ENCODE data around the gene SPOP.

The SPOP gene

GRCh38 chr17:49707608-49708514 lies 30.0 kb upstream of the SPOP start, which contains the start of gene SLC35B1:
Gene SLC35B1 (minus strand): TSS chr17:49707964. CDS start chr17:49707833, 131 bp downstream.
- no peak for TF ChIP-seq JUND (IDR thresholded peaks at IDR 0.05; ENCODE audit: low read depth)
- DNase-seq (ENCODE audit: low read depth in 1 of 2, low spot score in 1 of 2) = peak; percentile 98 to 100
- in situ Hi-C loops (cut with HindIII; ENCODE audit: low pct_unique_long_range_greater_than_20kb, low sequenced_read_pairs) = no loop called here

- in situ Hi-C loops (cut with HindIII; ENCODE audit: low pct_unique_long_range_greater_than_20kb, low sequenced_read_pairs) = no loop called here
- no peak for DNase-seq (ENCODE audit: low read depth in 1 of 2, low spot score in 1 of 2)
- TF ChIP-seq JUND (IDR thresholded peaks at IDR 0.05; ENCODE audit: low read depth) = no peak
These were observed 29.3 kb upstream of the SPOP start for GRCh38 chr17:49707246-49707607.

DNA sequence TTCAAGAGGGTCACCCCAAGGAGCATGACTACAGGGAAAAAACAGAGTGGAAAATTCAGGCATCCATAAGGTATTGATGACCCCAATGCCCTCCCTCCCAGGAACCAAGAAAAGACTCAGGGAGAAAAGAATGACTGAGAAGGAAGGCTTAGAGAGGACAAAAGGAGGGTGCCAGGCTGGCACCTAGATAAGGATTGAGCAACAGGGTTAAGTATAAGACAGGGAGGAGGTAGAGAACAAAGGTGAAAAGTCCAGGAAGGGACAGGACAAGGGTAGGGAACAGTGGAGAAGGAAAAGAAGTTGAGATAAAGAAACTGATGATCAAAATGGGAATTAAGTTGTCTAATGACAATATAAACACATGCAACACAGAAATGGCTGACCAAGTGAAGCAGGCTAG lies 27.4 kb upstream of the SPOP start:
- DNase-seq (ENCODE audit: low read depth in 1 of 2, low spot score in 1 of 2) = no peak
- in situ Hi-C loops (cut with HindIII; ENCODE audit: low pct_unique_long_range_greater_than_20kb, low sequenced_read_pairs) = no loop called here
- TF ChIP-seq JUND (IDR thresholded peaks at IDR 0.05; ENCODE audit: low read depth) = no peak

GRCh38 chr17:49703557-49704277 lies 25.8 kb upstream of the SPOP start:
- in situ Hi-C loops (cut with HindIII; ENCODE audit: low pct_unique_long_range_greater_than_20kb, low sequenced_read_pairs) = no loop called here
- DNase-seq (ENCODE audit: low read depth in 1 of 2, low spot score in 1 of 2) = peak in 1 of 2 experiments; percentile 86
- TF ChIP-seq JUND (IDR thresholded peaks at IDR 0.05; ENCODE audit: low read depth) = no peak

DNA sequence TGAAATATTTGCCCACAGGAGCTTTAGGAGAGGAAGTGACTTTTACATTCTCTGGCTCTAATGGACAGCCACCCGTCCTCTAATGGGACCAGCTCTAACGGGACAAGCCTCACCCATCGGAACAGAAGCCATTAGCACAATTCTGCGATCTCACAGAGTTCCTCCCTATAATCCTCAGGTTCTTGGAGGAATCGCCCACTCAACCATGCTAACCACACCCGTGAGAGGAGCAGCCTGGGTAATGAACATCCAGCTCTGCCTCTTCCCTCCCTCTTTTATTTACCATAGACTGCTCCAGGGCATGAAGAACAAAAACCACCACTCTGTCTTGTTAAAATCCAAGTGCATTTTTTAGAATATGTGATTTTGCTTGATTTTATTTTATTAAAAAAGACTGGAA lies 23.1 kb upstream of the SPOP start:
- no peak for DNase-seq (ENCODE audit: low read depth in 1 of 2, low spot score in 1 of 2)
- in situ Hi-C loops (cut with HindIII; ENCODE audit: low pct_unique_long_range_greater_than_20kb, low sequenced_read_pairs) = no loop called here
- no peak for TF ChIP-seq JUND (IDR thresholded peaks at IDR 0.05; ENCODE audit: low read depth)

- in situ Hi-C loops (cut with HindIII; ENCODE audit: low pct_unique_long_range_greater_than_20kb, low sequenced_read_pairs) = no loop called here
- TF ChIP-seq JUND (IDR thresholded peaks at IDR 0.05; ENCODE audit: low read depth) = no peak
- no peak for DNase-seq (ENCODE audit: low read depth in 1 of 2, low spot score in 1 of 2)
These were observed 22.2 kb upstream of the SPOP start for GRCh38 chr17:49699966-49700575.

GRCh38 chr17:49698005-49698404 lies 20.1 kb upstream of the SPOP start:
- TF ChIP-seq JUND (IDR thresholded peaks at IDR 0.05; ENCODE audit: low read depth) = no peak
- DNase-seq (ENCODE audit: low read depth in 1 of 2, low spot score in 1 of 2) = no peak
- in situ Hi-C loops (cut with HindIII; ENCODE audit: low pct_unique_long_range_greater_than_20kb, low sequenced_read_pairs) = no loop called here

- no peak for DNase-seq (ENCODE audit: low read depth in 1 of 2, low spot score in 1 of 2)
- in situ Hi-C loops (cut with HindIII; ENCODE audit: low pct_unique_long_range_greater_than_20kb, low sequenced_read_pairs) = no loop called here
- TF ChIP-seq JUND (IDR thresholded peaks at IDR 0.05; ENCODE audit: low read depth) = no peak
These were observed 18.4 kb upstream of the SPOP start for GRCh38 chr17:49696233-49696761.

DNA sequence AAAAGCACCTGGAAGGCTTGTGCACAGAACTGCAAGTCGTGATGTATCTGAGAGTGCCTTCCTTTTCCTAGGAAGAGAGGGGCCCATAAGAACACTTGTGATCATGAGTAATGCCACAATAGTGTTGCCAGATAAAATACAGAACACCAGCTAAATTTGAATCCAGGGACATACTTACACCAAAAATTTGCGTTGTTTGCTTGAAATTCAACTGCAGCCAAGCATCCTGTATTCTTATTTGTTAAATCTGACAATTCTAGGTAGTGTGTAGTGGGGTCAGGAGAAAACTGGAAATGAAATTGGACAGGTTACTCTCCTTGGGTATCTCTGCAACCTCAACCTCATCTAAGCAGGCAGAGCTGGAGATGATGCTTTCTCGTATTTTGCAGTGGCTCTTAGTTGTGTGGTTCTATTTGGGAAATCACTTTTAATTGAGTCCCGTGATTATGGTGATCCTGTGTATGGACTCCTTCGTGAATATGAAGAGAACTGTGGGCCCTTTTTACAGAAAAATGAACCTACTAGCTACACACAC lies 17.9 kb upstream of the SPOP start:
- in situ Hi-C loops (cut with HindIII; ENCODE audit: low pct_unique_long_range_greater_than_20kb, low sequenced_read_pairs) = no loop called here
- no peak for DNase-seq (ENCODE audit: low read depth in 1 of 2, low spot score in 1 of 2)
- TF ChIP-seq JUND (IDR thresholded peaks at IDR 0.05; ENCODE audit: low read depth) = no peak

GRCh38 chr17:49694847-49695697 lies 17.2 kb upstream of the SPOP start:
- in situ Hi-C loops (cut with HindIII; ENCODE audit: low pct_unique_long_range_greater_than_20kb, low sequenced_read_pairs) = no loop called here
- DNase-seq (ENCODE audit: low read depth in 1 of 2, low spot score in 1 of 2) = peak; percentile 50 to 65
- no peak for TF ChIP-seq JUND (IDR thresholded peaks at IDR 0.05; ENCODE audit: low read depth)

GRCh38 chr17:49692751-49693150 lies 14.9 kb upstream of the SPOP start:
- DNase-seq (ENCODE audit: low read depth in 1 of 2, low spot score in 1 of 2) = no peak
- no peak for TF ChIP-seq JUND (IDR thresholded peaks at IDR 0.05; ENCODE audit: low read depth)
- in situ Hi-C loops (cut with HindIII; ENCODE audit: low pct_unique_long_range_greater_than_20kb, low sequenced_read_pairs) = no loop called here

All from T47D (cell line).